K562 (cell line): ENCODE measurements around the gene ATG12.

ENCODE experiments used
- RFX5 ChIP-seq: IDR thresholded peaks from 2 replicates; pipeline ENCODE4 v1.6.1; 2011; ENCODE audit warnings: low read depth, mild to moderate bottlenecking, improper control_type of control experiment, low read length
- ZFP36 ChIP-seq: fragments of 150-350 bp; IDR thresholded peaks from 2 replicates; pipeline ENCODE4 v1.6.1; 2018; ENCODE audit warnings: low read length, low read depth; ENCODE audit not compliant: partially characterized antibody
- TF ChIP-seq, protein P1 (sequence below): fragments of 150-350 bp; conservative IDR thresholded peaks from 2 replicates; pipeline ENCODE4 v1.6.1; 2014; ENCODE audit warnings: low read length
- TF ChIP-seq, protein P2 (sequence below): sonication (generic); formaldehyde crosslinking; IDR thresholded peaks from 2 replicates; pipeline ENCODE4 v1.5.0; 2020; ENCODE audit warnings: missing genetic modification reagents

DNA sequence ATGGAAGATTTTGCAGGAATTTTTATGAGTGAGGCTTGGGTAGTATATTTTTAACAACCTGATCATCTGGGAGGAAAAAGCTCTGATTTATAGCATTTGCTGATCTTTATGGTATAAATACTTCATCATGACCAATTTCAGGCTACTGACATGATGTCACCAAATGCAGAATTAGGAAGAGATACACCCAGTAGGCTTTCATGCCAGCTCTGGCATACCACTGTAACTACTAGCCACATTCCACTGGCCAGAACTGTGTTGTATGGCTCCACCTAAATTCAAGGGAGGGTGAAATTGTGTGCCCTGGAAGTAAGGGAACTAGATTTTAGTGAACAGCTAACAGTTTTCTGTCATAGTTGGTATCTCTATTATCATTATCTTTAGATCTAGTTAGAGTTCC lies 18.0 kb upstream of the ATG12 start:
- TF ChIP-seq RFX5 (no peak), ZFP36 (no peak)
- TF ChIP-seq, protein P1, sequence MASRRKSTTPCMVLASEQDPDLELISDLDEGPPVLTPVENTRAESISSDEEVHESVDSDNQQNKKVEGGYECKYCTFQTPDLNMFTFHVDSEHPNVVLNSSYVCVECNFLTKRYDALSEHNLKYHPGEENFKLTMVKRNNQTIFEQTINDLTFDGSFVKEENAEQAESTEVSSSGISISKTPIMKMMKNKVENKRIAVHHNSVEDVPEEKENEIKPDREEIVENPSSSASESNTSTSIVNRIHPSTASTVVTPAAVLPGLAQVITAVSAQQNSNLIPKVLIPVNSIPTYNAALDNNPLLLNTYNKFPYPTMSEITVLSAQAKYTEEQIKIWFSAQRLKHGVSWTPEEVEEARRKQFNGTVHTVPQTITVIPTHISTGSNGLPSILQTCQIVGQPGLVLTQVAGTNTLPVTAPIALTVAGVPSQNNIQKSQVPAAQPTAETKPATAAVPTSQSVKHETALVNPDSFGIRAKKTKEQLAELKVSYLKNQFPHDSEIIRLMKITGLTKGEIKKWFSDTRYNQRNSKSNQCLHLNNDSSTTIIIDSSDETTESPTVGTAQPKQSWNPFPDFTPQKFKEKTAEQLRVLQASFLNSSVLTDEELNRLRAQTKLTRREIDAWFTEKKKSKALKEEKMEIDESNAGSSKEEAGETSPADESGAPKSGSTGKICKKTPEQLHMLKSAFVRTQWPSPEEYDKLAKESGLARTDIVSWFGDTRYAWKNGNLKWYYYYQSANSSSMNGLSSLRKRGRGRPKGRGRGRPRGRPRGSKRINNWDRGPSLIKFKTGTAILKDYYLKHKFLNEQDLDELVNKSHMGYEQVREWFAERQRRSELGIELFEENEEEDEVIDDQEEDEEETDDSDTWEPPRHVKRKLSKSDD, result no peak
- TF ChIP-seq, protein P2, sequence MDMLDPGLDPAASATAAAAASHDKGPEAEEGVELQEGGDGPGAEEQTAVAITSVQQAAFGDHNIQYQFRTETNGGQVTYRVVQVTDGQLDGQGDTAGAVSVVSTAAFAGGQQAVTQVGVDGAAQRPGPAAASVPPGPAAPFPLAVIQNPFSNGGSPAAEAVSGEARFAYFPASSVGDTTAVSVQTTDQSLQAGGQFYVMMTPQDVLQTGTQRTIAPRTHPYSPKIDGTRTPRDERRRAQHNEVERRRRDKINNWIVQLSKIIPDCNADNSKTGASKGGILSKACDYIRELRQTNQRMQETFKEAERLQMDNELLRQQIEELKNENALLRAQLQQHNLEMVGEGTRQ (CRISPR knock-in tag), result no peak
